B cell (primary cell): ENCODE results near the gene ERC1. TPM values are rescaled to one million over a fixed set of nuclear protein-coding genes. Genes with fewer than 3 reads are reported as not detected.

Experiments
- ATAC-seq: fragments of 200-7000 bp; cut with Tn5 transposase; one replicate; pipeline ENCODE4 v1.10.0; 2021; ENCODE audit warnings: low read depth, mild to moderate bottlenecking, moderate number of reproducible peaks, moderate library complexity
- CTCF ChIA-PET: fragments of 350-600 bp; sonication (Branson Sonifier 250); formaldehyde crosslinking; loops from one replicate; lab custom pipeline; 2021; ENCODE audit warnings: antibody characterized with exemption, inconsistent platforms; lab: Charles Lee
- POLR2A ChIA-PET: fragments of 350-600 bp; sonication (Branson Sonifier 250); formaldehyde crosslinking; loops from one replicate; lab custom pipeline; 2021; ENCODE audit warnings: antibody characterized with exemption; lab: Charles Lee
- DNase-seq: peaks from one replicate; pipeline ENCODE4 v3.0.0; 2013
- H2AFZ ChIP-seq: 2 replicates; pipeline ENCODE4 v1.6.1; 2012; ENCODE audit warnings: mild to moderate bottlenecking, low read depth, low read length; ENCODE audit not compliant: insufficient read depth, poor library complexity, severe bottlenecking
- H3K27ac ChIP-seq, 2 donors: 1 replicate in 1 of 2; 2 replicates in 1 of 2; pipeline ENCODE4 v1.5.1; 2012 to 2013; ENCODE audit warnings: low read length in 2 of 2, mild to moderate bottlenecking in 2 of 2, moderate library complexity in 1 of 2
- H3K27me3 ChIP-seq, 4 experiments: fragments of 200-600 bp in 1 of 4; sonication (generic) in 1 of 4; replicated peaks in 1 of 4; 1 replicate in 2 of 4; 2 replicates in 2 of 4; pipeline versions ENCODE4 v1.6.1 to v1.7.0; 2013 to 2016; ENCODE audit warnings: low read length in 3 of 4, mild to moderate bottlenecking in 2 of 4, mixed read lengths in 1 of 4, moderate library complexity in 1 of 4; ENCODE audit not compliant: insufficient read depth in 4 of 4, control insufficient read depth in 3 of 4; ENCODE audit errors: control extremely low read depth in 1 of 4
- H3K36me3 ChIP-seq, 2 experiments: replicated peaks in 1 of 2; 1 replicate in 1 of 2; 2 replicates in 1 of 2; pipeline versions ENCODE4 v1.6.1 to v1.7.1; 2013; ENCODE audit warnings: low read length in 1 of 2; ENCODE audit not compliant: insufficient read depth in 2 of 2, control insufficient read depth in 1 of 2; ENCODE audit errors: control extremely low read depth in 1 of 2, extremely low read depth in 1 of 2
- H3K4me1 ChIP-seq, 2 donors: fragments of 200-600 bp in 1 of 2; sonication (generic) in 1 of 2; 1 replicate in 1 of 2; 2 replicates in 1 of 2; pipeline versions ENCODE4 v1.5.1 to v1.6.1; 2013 to 2017; ENCODE audit warnings: low read length in 2 of 2; ENCODE audit not compliant: control insufficient read depth in 2 of 2, insufficient read depth in 2 of 2
- H3K4me2 ChIP-seq: replicated peaks from 2 replicates; pipeline ENCODE3; 2012; ENCODE audit warnings: mild to moderate bottlenecking, low read depth, low read length; ENCODE audit not compliant: poor library complexity, severe bottlenecking
- H3K4me3 ChIP-seq, 5 experiments: fragments of 200-600 bp in 1 of 5; sonication (generic) in 1 of 5; 1 replicate in 3 of 5; 2 replicates in 2 of 5; pipeline versions ENCODE4 v1.5.1 to v1.7.0; 2011 to 2016; ENCODE audit warnings: low read length in 4 of 5, mild to moderate bottlenecking in 4 of 5, low read depth in 2 of 5, control low read depth in 1 of 5, moderate library complexity in 1 of 5; ENCODE audit not compliant: insufficient read depth in 1 of 5; ENCODE audit errors: control extremely low read depth in 1 of 5, extremely low read depth in 1 of 5
- H3K79me2 ChIP-seq: fragments of 200-600 bp; sonication (generic); one replicate; pipeline ENCODE4 v1.6.0; 2016; ENCODE audit warnings: low read length; ENCODE audit not compliant: control insufficient read depth, insufficient read depth
- H3K9ac ChIP-seq: fragments of 200-600 bp; sonication (generic); 2 replicates; pipeline ENCODE4 v1.6.1; 2017; ENCODE audit warnings: mild to moderate bottlenecking, low read length, moderate library complexity
- H3K9me3 ChIP-seq, 3 donors: one replicate each; pipeline versions ENCODE4 v1.6.1 to v1.7.1; 2013; ENCODE audit warnings: low read length in 2 of 3; ENCODE audit not compliant: control insufficient read depth in 2 of 3, insufficient read depth in 1 of 3; ENCODE audit errors: control extremely low read depth in 1 of 3
- H4K20me1 ChIP-seq: 2 replicates; pipeline ENCODE4 v1.6.0; 2012; ENCODE audit warnings: mild to moderate bottlenecking, low read length; ENCODE audit not compliant: insufficient read depth, control insufficient read depth, poor library complexity, severe bottlenecking
- H3K27ac Mint-ChIP-seq: one replicate; pipeline ENCODE4 v1.8.0; 2021; ENCODE audit warnings: mixed read lengths
- H3K27me3 Mint-ChIP-seq: one replicate; pipeline ENCODE4 v1.8.0; 2021; ENCODE audit warnings: mixed read lengths
- H3K4me1 Mint-ChIP-seq: one replicate; pipeline ENCODE4 v1.8.0; 2021; ENCODE audit warnings: mixed read lengths
- H3K4me3 Mint-ChIP-seq: one replicate; pipeline ENCODE4 v1.8.0; 2021; ENCODE audit warnings: mixed read lengths
- H3K9me3 Mint-ChIP-seq: one replicate; pipeline ENCODE4 v1.8.0; 2022; ENCODE audit warnings: mixed read lengths; ENCODE audit not compliant: insufficient read depth
- EZH2 ChIP-seq: IDR thresholded peaks from 2 replicates; pipeline ENCODE4 v1.6.1; 2012; ENCODE audit warnings: borderline replicate concordance, low read depth, mild to moderate bottlenecking, moderate library complexity, low read length; ENCODE audit not compliant: insufficient read depth, poor library complexity, severe bottlenecking
- WGBS: methylation state at CpG from one replicate; pipeline ENCODE4 v1.1.5; 2013; ENCODE audit warnings: missing lambda C conversion rate; ENCODE audit not compliant: insufficient coverage; 5-methylcytosine and 5-hydroxymethylcytosine counted together
- intact Hi-C: fragments of 100-400 bp; cut with micrococcal nuclease; formaldehyde crosslinking; loops from one replicate; pipeline ENCODE4 v1.10.0; 2022
- polyA plus RNA-seq: library from polyadenylated mRNA; depleted of rRNA; stranded (reverse); fragments of >200 nt; gene quantifications from 2 replicates; pipeline ENCODE4 v1.2.3, GENCODE V29; 2012
- total RNA-seq, 2 donors: library from RNA; stranded (reverse); fragments of 120-200 nt in 1 of 2; gene quantifications; 1 replicate in 1 of 2; 2 replicates in 1 of 2; pipeline versions ENCODE4 v1.2.3 to v1.2.4, GENCODE V29; 2013 to 2022
- TF ChIP-seq, protein P1 (sequence below): fragments of 200-600 bp; IDR thresholded peaks from one replicate; pipeline ENCODE4 v1.8.0; 2022; ENCODE audit warnings: antibody characterized with exemption, mild to moderate bottlenecking

The ERC1 gene
- total and polyA plus RNA-seq, 2 donors (not counting 1 experiment from before 2014, with no cell fraction given): 4.0 to 77.6 TPM

DNA sequence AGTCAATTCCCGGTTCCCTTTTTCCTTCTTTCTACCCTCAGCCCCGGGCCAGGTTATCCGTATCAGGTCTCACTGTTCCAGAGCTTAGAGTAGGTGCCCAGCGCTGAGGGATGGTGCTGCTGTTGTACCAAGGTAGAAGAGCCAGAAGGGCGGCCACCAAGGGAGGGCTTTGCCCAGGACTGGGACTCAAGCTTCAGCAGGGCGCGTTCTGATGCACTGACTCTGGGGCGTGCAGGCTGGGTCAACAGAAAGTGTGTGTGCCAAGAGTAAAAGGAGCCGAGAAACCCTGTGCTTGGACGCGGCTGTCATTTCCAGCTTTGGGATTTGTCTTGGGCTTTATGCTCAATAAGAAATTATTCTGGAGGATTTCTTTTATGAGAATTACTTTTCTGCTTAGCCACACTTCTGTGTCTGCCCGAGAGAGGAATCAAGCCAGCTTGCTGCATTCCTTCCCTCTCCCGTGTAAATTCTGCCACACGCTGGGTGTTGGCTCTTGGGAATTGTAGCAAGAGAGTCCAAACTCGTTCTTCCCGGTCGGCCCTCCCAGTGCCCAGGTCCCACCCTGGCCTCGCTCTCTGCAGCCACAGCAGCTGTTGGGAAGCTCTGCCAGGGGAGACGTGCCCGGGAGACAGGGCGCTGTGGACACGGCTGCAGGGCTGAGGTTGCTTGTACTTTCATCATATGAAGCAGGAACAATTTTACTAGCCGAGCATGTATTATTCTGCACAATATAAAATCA lies 505.3 kb downstream of the ERC1 start:
- WGBS: 95% methylated on average over 21 of the region's 23 CpGs
- H3K27me3 ChIP-seq: no peaks in the 10 kb centered on the region
- no peak overlapping the region for H2AFZ ChIP-seq
- intact Hi-C loops: no loop called here
- H3K79me2 ChIP-seq: no peaks in the 10 kb centered on the region
- no peaks in the 10 kb centered on the region for H3K9me3 ChIP-seq
- Mint-ChIP-seq H3K4me1 (no peaks in the 10 kb centered on the region), H3K4me3 (no peak overlapping the region), H3K27ac (no peak overlapping the region), H3K9me3 (no peaks in the 10 kb centered on the region), H3K27me3 (no peaks in the 10 kb centered on the region)
- peaks cover 3 to 4% of the 10 kb centered on the region in 2 experiments for H3K36me3 ChIP-seq
- H3K4me1 ChIP-seq: no peaks in the 10 kb centered on the region
- H3K27ac ChIP-seq: no peak overlapping the region
- ChIA-PET POLR2A (no interaction called here), CTCF (no interaction called here)
- ATAC-seq (no peak), DNase-seq (no peak)
- TF ChIP-seq, protein P1, sequence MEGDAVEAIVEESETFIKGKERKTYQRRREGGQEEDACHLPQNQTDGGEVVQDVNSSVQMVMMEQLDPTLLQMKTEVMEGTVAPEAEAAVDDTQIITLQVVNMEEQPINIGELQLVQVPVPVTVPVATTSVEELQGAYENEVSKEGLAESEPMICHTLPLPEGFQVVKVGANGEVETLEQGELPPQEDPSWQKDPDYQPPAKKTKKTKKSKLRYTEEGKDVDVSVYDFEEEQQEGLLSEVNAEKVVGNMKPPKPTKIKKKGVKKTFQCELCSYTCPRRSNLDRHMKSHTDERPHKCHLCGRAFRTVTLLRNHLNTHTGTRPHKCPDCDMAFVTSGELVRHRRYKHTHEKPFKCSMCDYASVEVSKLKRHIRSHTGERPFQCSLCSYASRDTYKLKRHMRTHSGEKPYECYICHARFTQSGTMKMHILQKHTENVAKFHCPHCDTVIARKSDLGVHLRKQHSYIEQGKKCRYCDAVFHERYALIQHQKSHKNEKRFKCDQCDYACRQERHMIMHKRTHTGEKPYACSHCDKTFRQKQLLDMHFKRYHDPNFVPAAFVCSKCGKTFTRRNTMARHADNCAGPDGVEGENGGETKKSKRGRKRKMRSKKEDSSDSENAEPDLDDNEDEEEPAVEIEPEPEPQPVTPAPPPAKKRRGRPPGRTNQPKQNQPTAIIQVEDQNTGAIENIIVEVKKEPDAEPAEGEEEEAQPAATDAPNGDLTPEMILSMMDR: no peak
- TF ChIP-seq EZH2: no peak
- H3K4me2 ChIP-seq: no peak overlapping the region
- H3K9ac ChIP-seq: no peak overlapping the region
- H4K20me1 ChIP-seq: no peaks in the 10 kb centered on the region
- H3K4me3 ChIP-seq: no peak overlapping the region

DNA sequence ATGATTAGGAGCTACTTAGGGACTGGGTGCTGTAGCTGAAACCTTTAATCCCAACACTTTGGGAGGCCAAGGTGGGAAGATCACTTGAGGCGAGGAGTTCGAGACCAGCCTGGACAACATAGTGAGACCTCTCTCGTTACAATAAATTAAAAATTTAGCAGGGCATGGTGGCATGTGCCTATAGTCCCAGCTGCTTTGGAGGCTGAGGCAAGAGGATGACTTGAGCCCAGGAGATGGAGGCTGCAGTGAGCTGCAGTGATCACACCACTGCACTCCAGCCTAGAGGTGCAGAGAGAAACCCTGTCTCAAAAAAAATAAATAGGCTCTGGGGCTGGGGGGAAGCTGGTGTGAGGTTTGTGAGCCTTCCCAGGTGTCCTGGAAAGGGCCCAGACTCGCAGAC lies 506.1 kb downstream of the ERC1 start:
- H3K4me1 ChIP-seq: no peaks in the 10 kb centered on the region
- H3K79me2 ChIP-seq: no peaks in the 10 kb centered on the region
- Mint-ChIP-seq H3K9me3 (no peaks in the 10 kb centered on the region), H3K27ac (no peak overlapping the region), H3K4me3 (no peak overlapping the region), H3K27me3 (peaks cover 1% of the 10 kb centered on the region), H3K4me1 (no peaks in the 10 kb centered on the region)
- H3K9me3 ChIP-seq: peaks cover 0 to 7% (median 0%) of the 10 kb centered on the region in 3 donors
- ChIA-PET CTCF (no interaction called here), POLR2A (no interaction called here)
- H3K9ac ChIP-seq: no peak overlapping the region
- WGBS: 100% methylated on average over 3 of the region's 4 CpGs
- TF ChIP-seq, protein P1: no peak
- TF ChIP-seq EZH2: no peak
- H3K27ac ChIP-seq: no peak overlapping the region
- no peaks in the 10 kb centered on the region for H4K20me1 ChIP-seq
- H3K4me2 ChIP-seq: no peak overlapping the region
- H3K27me3 ChIP-seq: peaks cover 0 to 2% (median 0%) of the 10 kb centered on the region in 4 experiments
- no peak overlapping the region for H2AFZ ChIP-seq
- H3K4me3 ChIP-seq: no peak overlapping the region
- H3K36me3 ChIP-seq: peaks cover 0 to 1% of the 10 kb centered on the region in 2 experiments
- no peak for DNase-seq
- no peak for ATAC-seq
- intact Hi-C loops: no loop called here
